Heart right ventricle (tissue), 16 donors: ENCODE measurements around the gene LUZP2. TPM values are rescaled to one million over a fixed set of nuclear protein-coding genes. Genes with fewer than 3 reads are reported as not detected.

Source experiments
- ATAC-seq, 8 donors: fragments of 200-7000 bp; cut with Tn5 transposase; one replicate each; pipeline ENCODE4 v1.9.1; 2020; ENCODE audit warnings: mild to moderate bottlenecking in 8 of 8, moderate library complexity in 8 of 8, moderate number of reproducible peaks in 1 of 8
- DNase-seq, 2 donors: peaks; one replicate each; pipeline ENCODE4 v3.0.0-alpha.2; 2020
- H3K27ac ChIP-seq, 10 donors: fragments of 200-600 bp; sonication (generic) in 2 of 10; one replicate each; pipeline versions ENCODE4 v1.5.0 to v1.8.0; 2020 to 2022; ENCODE audit warnings: mild to moderate bottlenecking in 3 of 10
- H3K27me3 ChIP-seq, 7 donors: fragments of 200-600 bp; one replicate each; pipeline ENCODE4 v1.8.0; 2021 to 2022; ENCODE audit warnings: mild to moderate bottlenecking in 2 of 7
- H3K36me3 ChIP-seq, 9 donors: fragments of 200-600 bp; sonication (generic) in 1 of 9; one replicate each; pipeline versions ENCODE4 v1.5.0 to v1.8.0; 2020 to 2022; ENCODE audit warnings: mild to moderate bottlenecking in 2 of 9
- H3K4me1 ChIP-seq, 9 donors: fragments of 200-600 bp; sonication (generic) in 1 of 9; one replicate each; pipeline versions ENCODE4 v1.5.0 to v1.8.0; 2020 to 2022; ENCODE audit warnings: mild to moderate bottlenecking in 4 of 9
- H3K4me3 ChIP-seq, 10 donors: fragments of 200-600 bp; sonication (generic) in 2 of 10; one replicate each; pipeline versions ENCODE4 v1.5.0 to v1.8.0; 2020 to 2022; ENCODE audit warnings: mild to moderate bottlenecking in 7 of 10, moderate library complexity in 2 of 10
- H3K9me3 ChIP-seq, 11 donors: fragments of 200-600 bp in 10 of 11; sonication (generic) in 2 of 11; one replicate each; pipeline versions ENCODE4 v1.5.0 to v1.8.0; 2013 to 2022; ENCODE audit warnings: mild to moderate bottlenecking in 2 of 11, control low read depth in 1 of 11, moderate library complexity in 1 of 11
- CTCF ChIP-seq, 9 donors: fragments of 200-600 bp; sonication (generic) in 2 of 9; IDR thresholded peaks; one replicate each; pipeline versions ENCODE4 v1.5.0 to v1.8.0; 2021 to 2022; ENCODE audit warnings: antibody characterized with exemption in 9 of 9, mild to moderate bottlenecking in 5 of 9, moderate library complexity in 1 of 9
- WGBS, 2 donors: extraction: QIAGEN DNeasy Blood & Tissue Kit; methylation state at CpG; one replicate each; pipeline ENCODE4 v1.1.7; 2013; ENCODE audit warnings: inconsistent platforms in 1 of 2; 5-methylcytosine and 5-hydroxymethylcytosine counted together
- intact Hi-C, 10 donors: fragments of 100-400 bp; cut with DNase I; formaldehyde crosslinking; loops; one replicate each; pipeline versions ENCODE4 v1.11.1 to v1.14.2; 2022
- polyA plus RNA-seq, 2 donors: library from polyadenylated mRNA; stranded (reverse); fragments of 200-250 nt; gene quantifications; one replicate each; pipeline ENCODE4 v1.2.3, GENCODE V29; 2013
- total RNA-seq, 10 donors: library from RNA; stranded (reverse); fragmentation: NEBNext Ultra II Directional in 3 of 10; extraction: Animal tissue kit (Norgen Biotek cat#: 25700) in 3 of 10; gene quantifications; one replicate each; pipeline versions ENCODE4 v1.2.1 to v1.2.4, GENCODE V29; 2021 to 2023
- donor health status: Arrhythmogenic right ventricular cardiomyopathy.
- donor health status: ischemic (EF 13 %, LVEDD 7.1; RV severe dilation, severe dysfunction).
- donor health status: healthy with polysubstance abuse.
- donor health status: DM: no; HTN: yes; CAD: no.
- donor health status: DM: no; HTN: no; CAD: no.
- donor health status: ischemic (EF 25% LVEDD 6.9; RV normal size, moderate dysfunction).
- donor health status: ischemic (EF 25% LVEDD 5.7; RV mildly dilated, moderate dysfunction).
- donor health status: healthy.
- donor health status: DM: yes; HTN: yes; CAD: no.
- donor health status: Ischemic cardiomyopathy.
- donor health status: ischemic (EF 35%, LVEDD 5.7; RV mildly dilated, moderate dysfunction).
- donor health status: nonischemic (EF 11% LVEDD 7.7; RV severe dilation, severe dysfunction).
- donor health status: DM: yes; HTN: yes; CAD: no.
- donor health status: PGD.
- donor health status: ischemic (EF 29% LVEDD 5.4; RV normal size, mild dysfunction).
- donor health status: nonischemic (EF 23%, LVEDD 6.1; RV moderate dilation, normal function).

The LUZP2 gene
- total and polyA plus RNA-seq, 12 donors: 0.07 to 0.46 (median 0.18) TPM; not detected in 6

DNA sequence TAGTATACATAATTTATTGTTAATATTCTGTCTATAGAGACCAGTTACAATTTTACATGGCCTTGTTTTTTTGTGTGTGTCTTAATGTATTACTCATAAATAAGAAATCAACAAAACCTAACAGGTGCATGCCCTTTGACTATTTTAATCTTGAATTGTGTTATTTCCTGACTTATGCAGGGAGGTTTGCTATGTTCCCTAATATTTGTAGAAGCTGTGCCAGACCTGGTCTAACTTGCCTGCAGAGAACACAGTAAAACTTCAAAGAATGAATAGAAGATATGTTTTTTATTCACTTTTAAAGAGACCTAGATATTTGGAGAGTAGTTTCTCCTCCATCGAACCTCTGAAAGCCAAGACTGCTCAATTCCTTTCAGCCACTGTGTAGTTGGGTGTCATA, 234.7 kb downstream of the LUZP2 start:
- no peak overlapping the region for H3K4me3 ChIP-seq
- H3K27ac ChIP-seq: no peak overlapping the region
- no peaks in the 10 kb centered on the region for H3K4me1 ChIP-seq
- H3K27me3 ChIP-seq: no peaks in the 10 kb centered on the region
- intact Hi-C loops: no loop called here
- no peak for DNase-seq
- H3K9me3 ChIP-seq: no peaks in the 10 kb centered on the region
- WGBS, 2 donors: 79 to 84% methylated on average over 1 of the region's 1 CpG
- no peak for ATAC-seq
- H3K36me3 ChIP-seq: no peaks in the 10 kb centered on the region
- no peak for TF ChIP-seq CTCF (IDR thresholded peaks at IDR 0.05)

DNA sequence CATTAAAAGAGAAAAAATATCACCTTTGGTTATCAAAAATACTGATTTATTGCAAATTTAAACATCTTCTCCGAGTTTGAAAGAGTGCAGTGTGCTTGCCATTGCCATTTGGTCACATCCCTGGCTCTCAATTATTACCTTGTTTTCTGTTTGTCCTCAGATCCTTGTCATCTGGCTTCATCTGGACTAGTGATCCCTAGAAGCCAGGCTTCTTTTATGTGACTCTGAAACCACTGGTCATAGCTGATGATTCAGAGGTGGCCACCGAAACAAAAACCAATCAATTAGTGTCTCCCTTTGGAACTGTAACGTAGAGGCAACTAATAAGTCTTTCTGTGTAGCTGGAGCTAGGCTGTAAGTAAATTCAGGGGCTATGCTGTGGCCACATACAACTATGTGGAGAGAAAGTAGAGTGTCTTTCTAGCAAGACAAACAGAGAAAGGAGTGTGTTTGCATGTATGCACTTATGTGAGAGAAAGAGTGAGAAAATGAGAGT, 237.9 kb downstream of the LUZP2 start:
- WGBS, 2 donors: 51 to 68% methylated on average over 3 of the region's 3 CpGs
- no peak for ATAC-seq

DNA sequence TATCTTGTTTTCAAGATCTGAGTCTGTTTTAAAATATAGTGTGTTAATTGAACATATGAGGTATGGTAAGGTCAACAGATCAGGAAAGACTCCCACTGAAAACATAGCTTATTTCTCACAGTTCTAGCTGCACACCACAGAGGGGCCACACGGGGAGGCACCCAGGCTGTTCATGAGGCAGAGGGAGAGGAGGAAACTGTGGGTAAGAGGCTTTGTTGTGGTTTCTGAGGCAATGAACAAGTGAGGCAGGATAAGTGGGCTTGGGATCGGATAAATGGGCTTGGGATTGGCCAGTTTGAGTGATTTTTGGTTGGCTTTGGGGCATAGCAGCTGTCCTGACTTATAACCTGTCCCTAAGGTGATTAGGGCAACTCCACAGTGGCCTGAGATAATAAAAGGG, 242.1 kb downstream of the LUZP2 start:
- no peak overlapping the region for H3K4me3 ChIP-seq
- H3K27ac ChIP-seq: no peak overlapping the region
- 76 to 78% methylated on average over 2 of the region's 2 CpGs for WGBS, 2 donors
- H3K36me3 ChIP-seq: no peaks in the 10 kb centered on the region
- no peaks in the 10 kb centered on the region for H3K27me3 ChIP-seq
- DNase-seq (no peak), ATAC-seq (no peak)
- TF ChIP-seq CTCF (IDR thresholded peaks at IDR 0.05): no peak
- no peaks in the 10 kb centered on the region for H3K9me3 ChIP-seq
- no peaks in the 10 kb centered on the region for H3K4me1 ChIP-seq
- intact Hi-C loops: no loop called here

More for the DNA sequence above, 237.9 kb downstream of the LUZP2 start:
- intact Hi-C loops: no loop called here
- H3K4me1 ChIP-seq: no peaks in the 10 kb centered on the region
- H3K36me3 ChIP-seq: no peaks in the 10 kb centered on the region
- H3K9me3 ChIP-seq: no peaks in the 10 kb centered on the region
- no peak overlapping the region for H3K4me3 ChIP-seq
- TF ChIP-seq CTCF (IDR thresholded peaks at IDR 0.05): no peak
- H3K27me3 ChIP-seq: no peaks in the 10 kb centered on the region
- DNase-seq: no peak
- no peak overlapping the region for H3K27ac ChIP-seq

GRCh38 chr11:24739637-24740036, 242.8 kb downstream of the LUZP2 start:
- intact Hi-C loops: no loop called here
- no peak overlapping the region for H3K4me3 ChIP-seq
- no peaks in the 10 kb centered on the region for H3K27me3 ChIP-seq
- no peaks in the 10 kb centered on the region for H3K4me1 ChIP-seq
- DNase-seq (no peak), ATAC-seq (no peak)
- WGBS, 2 donors: 87% methylated on average over 4 of the region's 4 CpGs
- no peak for TF ChIP-seq CTCF (IDR thresholded peaks at IDR 0.05)
- no peaks in the 10 kb centered on the region for H3K36me3 ChIP-seq
- no peak overlapping the region for H3K27ac ChIP-seq
- H3K9me3 ChIP-seq: no peaks in the 10 kb centered on the region
